DMS 273 (cell line): ENCODE measurements around the gene CCDC141.

Experiments
- DNase-seq: peaks from one replicate; lab custom pipeline; 2025; ENCODE audit not compliant: unreplicated experiment; lab: John Stamatoyannopoulos, UW

CCDC141 gene

GRCh38 chr2:178877874-178878273, 172.1 kb downstream of the CCDC141 start:
- DNase-seq = no peak

- DNase-seq = peak; percentile 63
These were observed 175.3 kb downstream of the CCDC141 start for GRCh38 chr2:178874529-178875240.

GRCh38 chr2:178873912-178874311, 176.0 kb downstream of the CCDC141 start:
- no peak for DNase-seq

GRCh38 chr2:178871536-178871935, 178.4 kb downstream of the CCDC141 start:
- no peak for DNase-seq

GRCh38 chr2:178870703-178871102, 179.2 kb downstream of the CCDC141 start:
- no peak for DNase-seq

GRCh38 chr2:178865999-178866398, 183.9 kb downstream of the CCDC141 start:
- DNase-seq = no peak

GRCh38 chr2:178865146-178865936, 184.6 kb downstream of the CCDC141 start:
- peak; percentile 9 for DNase-seq

GRCh38 chr2:178863856-178864620, 185.9 kb downstream of the CCDC141 start:
- no peak for DNase-seq

- no peak for DNase-seq
These were observed 186.6 kb downstream of the CCDC141 start for GRCh38 chr2:178863130-178863855.

GRCh38 chr2:178860551-178860950, 189.4 kb downstream of the CCDC141 start:
- peak; percentile 53 for DNase-seq

GRCh38 chr2:178859730-178860129, 190.2 kb downstream of the CCDC141 start:
- DNase-seq = no peak

GRCh38 chr2:178858896-178859625, 190.9 kb downstream of the CCDC141 start:
- no peak for DNase-seq

GRCh38 chr2:178855151-178855550, 194.8 kb downstream of the CCDC141 start:
- no peak for DNase-seq

- no peak for DNase-seq
These were observed 201.6 kb downstream of the CCDC141 start for GRCh38 chr2:178848335-178848734.

- DNase-seq = no peak
These were observed 203.5 kb downstream of the CCDC141 start for GRCh38 chr2:178846458-178846802.

- no peak for DNase-seq
These were observed 204.1 kb downstream of the CCDC141 start for GRCh38 chr2:178845566-178846457.

GRCh38 chr2:178844701-178845100, 205.2 kb downstream of the CCDC141 start:
- no peak for DNase-seq

GRCh38 chr2:178844269-178844668, 205.7 kb downstream of the CCDC141 start:
- DNase-seq = no peak

GRCh38 chr2:178843697-178844096, 206.2 kb downstream of the CCDC141 start:
- DNase-seq = no peak
